RWPE1 (cell line): Measurements from ENCODE around the gene KCNK16.
A peak's percentile ranks its signal among the peaks of the same experiment; 100 is the strongest.

ENCODE experiments used
- CTCF ChIA-PET: fragments of 350-600 bp; sonication (Branson Sonifier 250); formaldehyde crosslinking; extraction: SDS; loops from one replicate; lab custom pipeline; 2021; lab: Yijun Ruan, JAX
- POLR2A ChIA-PET: fragments of 400-600 bp; formaldehyde crosslinking; extraction: SDS; loops from one replicate; lab custom pipeline; 2020; ENCODE audit warnings: antibody characterized with exemption; ENCODE audit not compliant: low non-redundant PET; lab: Yijun Ruan, JAX
- DNase-seq: peaks from one replicate; pipeline ENCODE4 v3.0.0; 2012; ENCODE audit warnings: low spot score
- H3K27ac ChIP-seq: fragments of 450-650 bp; 2 replicates; pipeline ENCODE4 v1.5.1; 2017
- CTCF ChIP-seq: fragments of 450-650 bp; conservative IDR thresholded peaks from 2 replicates; pipeline ENCODE4 v1.5.1; 2017; ENCODE audit warnings: low read depth, mild to moderate bottlenecking

KCNK16 gene

DNA sequence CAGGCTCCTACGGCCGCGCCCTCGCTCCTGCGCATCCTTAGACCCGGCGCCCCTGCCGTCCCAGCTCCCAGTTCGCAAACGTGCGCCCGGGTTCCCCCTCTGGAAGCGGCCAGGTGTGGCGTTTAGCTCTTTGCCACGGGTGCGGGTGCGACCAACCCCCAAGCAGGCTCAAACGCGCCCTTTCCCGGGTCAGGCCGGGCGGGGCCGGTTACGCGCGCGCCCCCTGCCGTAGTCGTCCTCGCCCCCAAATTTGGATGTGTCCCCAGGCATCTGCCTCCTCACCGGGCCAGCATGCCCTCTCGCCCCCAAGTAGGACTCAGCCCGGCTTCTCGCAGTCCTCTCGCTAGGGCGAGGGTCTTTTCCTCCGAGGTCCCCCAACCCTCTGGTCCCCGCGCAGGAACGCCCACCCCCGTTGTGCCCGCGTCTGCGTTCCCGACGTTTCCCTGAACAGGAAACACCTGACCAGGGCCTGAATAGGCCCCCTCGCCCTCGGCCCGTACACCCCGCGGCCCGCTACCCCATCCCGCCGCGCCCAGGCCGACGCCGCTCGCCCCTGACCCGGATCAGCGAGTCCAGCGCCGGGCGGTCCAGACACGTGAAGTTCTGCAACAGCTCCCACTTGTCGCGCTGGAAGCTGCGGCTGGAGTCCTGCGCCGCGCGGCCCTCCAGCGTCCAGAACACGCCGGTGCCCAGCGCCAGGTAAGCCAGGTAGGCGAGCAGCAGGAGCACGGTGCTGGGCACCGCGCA is 8.8 kb downstream of the KCNK16 start:
- ChIA-PET POLR2A (no interaction called here), CTCF (interaction anchor here (0.6 to 0.7 kb wide), 2 partner anchors 22 to 200 kb away, joined by 3 to 5 read pairs; no protein-coding TSS in a partner anchor)
- no peak overlapping the region for H3K27ac ChIP-seq
- TF ChIP-seq CTCF: no peak
- no peak for DNase-seq

DNA sequence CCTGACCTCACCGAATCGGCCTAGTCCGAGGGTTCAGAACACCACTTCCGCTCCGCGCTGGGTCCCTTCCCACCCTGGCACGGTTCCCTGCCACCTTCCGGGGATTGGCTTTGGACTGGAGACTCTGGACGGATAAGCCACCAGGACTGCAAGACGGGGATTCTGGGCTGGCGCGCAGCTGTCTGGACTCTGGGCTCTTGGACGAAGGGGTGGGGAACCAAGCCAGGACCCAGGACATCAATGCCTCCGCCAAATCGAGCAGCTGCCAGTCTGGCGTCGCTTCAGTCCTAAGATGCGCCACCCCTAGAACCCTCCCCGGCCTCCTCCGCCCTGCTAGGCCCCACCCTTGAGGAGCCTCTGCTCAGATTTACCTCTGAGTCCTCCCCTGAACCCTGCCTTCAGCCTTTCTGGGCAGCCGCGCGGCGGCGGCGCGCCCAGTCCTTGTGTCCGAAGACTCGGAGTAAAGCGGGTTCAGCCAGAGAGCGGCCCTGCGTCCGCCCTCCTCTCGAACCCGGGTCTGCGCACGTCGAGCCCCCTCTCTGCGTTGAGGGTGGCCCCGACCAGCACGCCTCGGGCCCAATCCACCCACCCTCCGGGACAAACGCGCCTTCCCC is 9.5 kb downstream of the KCNK16 start:
- no peak overlapping the region for H3K27ac ChIP-seq
- ChIA-PET POLR2A (no interaction called here), CTCF (interaction anchor here (0.6 to 0.7 kb wide), 2 partner anchors 21 to 199 kb away, joined by 3 to 5 read pairs; no protein-coding TSS in a partner anchor)
- TF ChIP-seq CTCF: no peak
- DNase-seq: no peak

GRCh38 chr6:39310542-39310941 is 12.0 kb downstream of the KCNK16 start:
- CTCF ChIA-PET: interaction anchor here (0.6 to 1.9 kb wide), 8 partner anchors 9 to 526 kb away, joined by 3 to 14 read pairs (median 3); no protein-coding TSS in a partner anchor
- TF ChIP-seq CTCF: no peak
- no peak for DNase-seq
- no peak overlapping the region for H3K27ac ChIP-seq
- POLR2A ChIA-PET: no interaction called here

DNA sequence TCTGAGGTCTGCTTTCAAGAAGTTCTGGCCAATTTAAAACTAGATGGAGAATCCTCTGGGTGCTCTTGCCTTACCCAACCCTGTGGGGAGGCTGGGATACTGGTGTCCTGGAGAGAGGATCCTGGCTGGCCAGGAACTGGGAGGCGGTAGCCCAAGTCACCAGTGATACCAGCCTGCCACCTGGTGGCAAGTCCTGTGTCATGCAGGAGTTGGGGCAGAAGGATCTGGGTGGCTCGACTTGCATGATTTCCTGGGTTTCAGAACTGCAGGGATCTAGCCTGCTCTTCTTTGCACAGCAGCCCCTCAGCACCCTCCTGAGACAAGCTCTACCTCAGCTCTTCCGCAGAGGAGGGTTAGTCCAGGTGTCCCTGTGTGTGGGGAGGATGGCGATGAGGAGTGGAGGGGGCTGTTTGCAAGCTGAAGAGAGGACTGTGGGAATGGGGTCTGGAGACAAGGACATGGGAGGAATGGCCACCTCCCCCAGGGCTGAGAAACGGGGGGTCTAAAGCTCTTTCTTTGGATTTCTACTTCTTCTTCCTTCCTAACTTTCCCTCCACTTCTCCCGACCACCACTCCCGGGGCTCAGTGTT is 12.5 kb downstream of the KCNK16 start:
- no peak overlapping the region for H3K27ac ChIP-seq
- TF ChIP-seq CTCF: peak; percentile 84
- CTCF ChIA-PET: interaction anchor here (0.6 to 1.9 kb wide), 8 partner anchors 9 to 526 kb away, joined by 3 to 14 read pairs (median 3); no protein-coding TSS in a partner anchor
- DNase-seq: peak; percentile 81
- POLR2A ChIA-PET: no interaction called here

DNA sequence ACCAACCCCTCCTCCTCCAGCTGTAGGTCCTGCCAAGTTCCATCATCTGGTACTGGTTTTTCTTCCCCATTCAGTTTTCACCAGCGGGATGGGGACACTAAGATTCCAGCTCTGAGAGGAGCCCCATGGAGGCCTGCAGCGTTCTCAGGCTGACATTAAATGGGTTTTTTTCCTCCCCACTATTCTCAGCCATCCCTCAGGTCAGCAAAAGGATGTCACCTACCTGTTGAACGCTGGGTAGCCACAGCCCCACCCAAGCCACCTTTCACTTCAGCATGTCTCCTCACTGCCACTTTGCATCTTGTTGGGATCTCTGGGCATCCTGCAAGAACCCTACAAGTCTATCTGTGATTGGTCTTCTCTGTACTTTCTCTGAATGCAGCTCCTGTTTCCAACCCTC is 15.0 kb downstream of the KCNK16 start:
- no peak for TF ChIP-seq CTCF
- DNase-seq: no peak
- ChIA-PET CTCF (interaction anchor here (7.6 kb wide), 1 partner anchor 141 kb away, joined by 116 read pairs; no protein-coding TSS in a partner anchor), POLR2A (no interaction called here)
- H3K27ac ChIP-seq: no peak overlapping the region

DNA sequence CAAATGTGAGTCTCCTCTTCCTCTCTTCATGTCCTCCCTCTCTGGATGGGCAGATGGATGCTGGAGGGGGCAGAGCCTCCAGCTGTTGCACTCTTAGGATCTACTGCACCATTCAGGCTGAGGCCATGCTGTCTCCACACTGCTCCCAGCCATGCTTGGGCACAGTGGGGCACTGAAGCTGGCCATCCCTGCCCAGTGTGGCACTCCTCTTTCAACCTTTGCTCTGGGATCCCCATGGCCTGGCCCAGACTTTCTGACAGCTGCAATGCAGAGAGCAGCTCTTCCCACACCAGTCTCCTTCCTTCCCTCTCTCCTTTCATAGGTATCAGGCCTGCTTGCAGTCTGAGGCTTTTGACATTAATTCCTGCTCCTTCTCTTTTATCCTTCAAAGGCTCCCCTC is 17.6 kb downstream of the KCNK16 start:
- TF ChIP-seq CTCF: no peak
- DNase-seq: no peak
- H3K27ac ChIP-seq: no peak overlapping the region
- ChIA-PET POLR2A (no interaction called here), CTCF (interaction anchor here (1.2 to 7.6 kb wide), 3 partner anchors 138 to 433 kb away, joined by 3 to 116 read pairs (median 3); no protein-coding TSS in a partner anchor)
